ENCODE measurements around the gene TSHZ2. TPM values are rescaled to one million over a fixed set of nuclear protein-coding genes. Genes with fewer than 3 reads are reported as not detected.
A peak's percentile ranks its signal among the peaks of the same experiment; 100 is the strongest.
"Not testable (repeated sequence)": the region's sequence is repeated elsewhere in the genome, so short reads cannot be mapped to it uniquely, and the experiment has no call there.

Gene TSHZ2
- polyA plus RNA-seq, 3 donors: 12.5 to 13.9 (median 13.7) TPM

DNA sequence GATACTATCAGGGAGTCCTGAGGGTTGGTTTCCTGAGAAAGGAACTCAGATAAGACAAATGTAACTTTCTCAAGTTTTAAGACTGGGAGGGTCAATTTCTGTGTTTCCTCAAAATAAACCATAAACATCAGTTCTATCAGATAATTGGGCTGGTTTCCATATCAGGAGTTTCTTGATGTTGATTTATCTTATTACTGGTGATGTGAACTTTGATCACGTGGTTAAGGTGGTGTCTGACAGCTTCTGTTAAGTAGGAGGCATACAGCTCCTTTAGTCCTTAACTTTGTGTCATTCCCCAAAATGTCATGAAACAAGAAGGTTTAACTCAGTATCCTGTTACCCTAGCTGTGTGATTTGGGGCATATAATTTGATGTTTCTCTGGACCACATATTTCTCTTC, 476.3 kb downstream of the TSHZ2 start:
- DNase-seq: no peak

DNA sequence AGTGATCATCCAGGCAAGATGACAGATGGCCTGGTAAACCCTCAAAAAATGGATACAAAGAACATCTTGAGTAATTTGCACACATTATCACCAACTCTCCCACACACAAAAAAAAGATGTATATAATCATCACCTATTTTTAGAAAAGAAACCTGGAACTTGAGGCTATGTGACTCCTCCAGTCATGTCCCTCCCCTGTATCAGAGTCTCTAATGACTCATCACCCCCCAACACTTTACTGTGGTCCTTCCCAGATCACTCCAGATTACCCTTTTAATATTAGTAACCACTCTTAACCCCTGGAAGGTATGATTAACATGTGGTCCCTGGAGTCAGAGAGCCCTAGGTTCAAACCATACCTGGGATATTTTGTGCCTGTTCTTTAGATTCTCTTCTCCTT, 476.7 kb downstream of the TSHZ2 start:
- DNase-seq: no peak

DNA sequence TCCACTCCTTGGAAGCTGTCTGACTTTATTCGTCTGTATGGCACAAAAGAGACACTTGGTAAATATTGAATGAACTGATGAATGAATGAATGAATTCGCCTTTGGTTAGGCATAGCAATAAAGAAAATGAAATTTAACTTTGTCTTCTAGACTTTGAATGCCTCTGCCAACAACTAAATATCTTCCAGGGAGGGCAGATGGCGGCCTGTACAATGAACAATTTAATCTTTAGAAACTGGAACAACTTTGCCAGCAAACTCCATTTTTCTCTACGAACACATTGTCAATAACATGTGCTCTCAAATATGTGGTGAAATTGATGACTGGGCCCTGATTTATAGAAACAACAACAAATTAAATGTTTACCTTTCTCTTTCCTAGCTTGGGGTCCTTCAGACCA, 480.9 kb downstream of the TSHZ2 start:
- no peak for DNase-seq

DNA sequence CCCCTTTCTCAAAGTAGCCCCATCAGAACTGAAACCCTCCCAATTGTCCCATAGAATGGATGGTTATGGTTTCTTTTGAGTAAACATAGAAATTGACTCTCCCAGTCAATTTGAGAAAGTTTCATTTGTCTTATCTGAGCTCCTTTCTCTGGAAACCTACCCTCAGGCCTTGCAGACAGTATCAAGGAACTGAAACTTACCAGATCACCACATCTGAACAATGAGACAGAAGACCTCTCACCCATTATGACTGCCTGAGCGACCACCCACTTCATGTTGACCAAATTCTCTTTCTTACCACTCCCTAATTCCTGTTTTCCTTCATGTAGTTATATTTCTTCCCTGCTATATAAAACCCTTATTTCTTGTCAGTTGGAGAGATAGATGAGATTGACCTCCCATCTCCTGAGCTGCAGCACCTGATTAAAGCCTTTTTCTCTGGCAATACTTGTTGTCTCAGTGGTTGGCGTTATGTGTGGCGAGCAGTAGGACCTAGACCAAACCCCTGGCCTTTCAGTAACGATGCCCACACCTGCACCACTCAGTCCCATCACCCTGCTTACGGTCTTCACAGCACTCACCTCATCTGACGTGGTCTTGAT, 482.6 kb downstream of the TSHZ2 start:
- no peak for DNase-seq

DNA sequence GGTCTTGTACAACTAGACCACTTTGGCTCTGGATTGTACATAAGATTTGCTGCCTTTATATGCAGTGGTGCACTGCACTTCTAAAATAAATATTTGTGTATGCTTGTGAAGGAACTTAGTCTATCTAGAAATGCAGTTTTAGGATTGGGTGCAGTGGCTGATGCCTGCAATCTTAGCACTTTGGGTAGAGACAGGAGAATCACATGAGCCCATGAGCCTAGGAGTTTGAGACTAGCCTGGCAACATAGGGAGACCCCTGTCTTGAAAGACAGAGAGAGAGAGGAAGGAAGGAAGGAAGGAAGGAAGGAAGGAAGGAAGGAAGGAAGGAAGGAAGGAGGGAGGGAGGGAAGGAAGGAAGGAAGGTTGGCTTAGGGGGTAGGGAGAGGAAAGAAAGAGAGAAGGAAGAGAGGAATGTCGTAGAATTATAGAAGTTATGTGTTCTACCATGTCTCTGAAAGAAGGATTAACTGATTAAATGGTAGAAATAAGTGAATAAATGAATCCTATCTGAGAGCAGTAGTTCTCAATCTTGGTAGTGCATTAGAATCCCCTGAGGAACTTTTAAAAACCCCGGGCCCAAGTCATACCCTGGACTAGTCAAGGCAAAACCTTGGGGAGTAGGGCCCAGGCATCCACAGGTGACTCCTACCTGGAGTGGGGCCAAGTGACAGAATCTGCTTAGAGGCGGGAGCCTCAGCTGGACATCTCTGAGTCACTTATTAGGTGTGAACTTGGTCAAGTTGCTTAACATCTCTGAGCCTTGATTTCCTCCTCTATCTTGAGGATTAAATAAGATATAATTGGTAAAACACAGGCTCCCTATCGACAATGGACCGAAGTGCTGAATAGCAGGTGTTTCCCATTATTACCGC, 491.2 kb downstream of the TSHZ2 start:
- DNase-seq: no peak

DNA sequence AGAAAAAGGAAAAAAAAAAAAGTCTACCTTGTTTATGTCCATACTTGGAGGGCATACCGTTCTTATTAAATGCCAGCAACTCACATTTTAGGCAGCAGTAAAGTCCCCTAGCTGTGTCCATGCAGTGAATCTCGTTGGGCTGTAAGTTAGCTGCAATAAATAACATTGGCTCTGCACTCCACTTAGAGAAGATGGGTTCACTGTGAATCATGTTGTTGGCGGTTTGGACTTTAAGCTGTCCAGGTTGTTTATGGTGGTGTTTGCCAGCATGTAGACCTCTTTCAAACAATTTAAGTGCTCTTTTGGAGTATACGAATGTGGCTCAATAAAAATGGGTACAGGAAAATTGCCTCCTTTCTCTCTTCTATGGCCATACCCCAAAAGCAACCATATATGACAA, 494.1 kb downstream of the TSHZ2 start:
- no peak for DNase-seq

DNA sequence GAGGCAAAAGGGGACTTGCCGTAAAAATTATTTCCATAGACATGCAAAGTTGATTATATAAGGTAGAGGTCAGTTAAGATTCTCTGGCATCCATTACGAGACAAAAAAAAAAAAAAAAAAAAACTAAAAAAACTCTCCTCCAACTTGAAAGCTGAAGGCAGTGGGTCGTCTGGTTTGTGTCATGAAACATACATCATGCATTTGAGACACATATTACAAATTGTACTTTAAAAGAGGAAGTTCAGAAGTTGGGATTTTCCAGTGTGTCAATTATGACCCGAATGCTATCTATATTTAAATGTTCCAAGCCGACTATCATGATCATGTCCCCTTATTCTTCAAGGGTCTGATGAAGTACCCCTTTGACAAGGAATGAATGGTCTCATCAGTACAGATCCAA, 496.4 kb downstream of the TSHZ2 start:
- DNase-seq: no peak

DNA sequence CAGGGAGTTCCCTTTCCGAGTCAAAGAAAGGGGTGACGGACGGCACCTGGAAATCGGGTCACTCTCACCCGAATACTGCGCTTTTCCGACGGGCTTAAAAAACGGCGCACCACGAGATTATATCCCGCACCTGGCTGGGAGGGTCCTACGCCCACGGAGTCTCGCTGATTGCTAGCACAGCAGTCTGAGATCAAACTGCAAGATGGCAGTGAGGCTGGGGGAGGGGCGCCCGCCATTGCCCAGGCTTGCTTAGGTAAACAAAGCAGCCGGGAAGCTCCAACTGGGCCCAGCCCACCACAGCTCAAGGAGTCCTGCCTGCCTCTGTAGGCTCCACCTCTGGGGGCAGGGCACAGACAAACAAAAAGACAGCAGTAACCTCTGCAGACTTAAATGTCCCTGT, 500.7 kb downstream of the TSHZ2 start:
- not testable (repeated sequence) for DNase-seq

DNA sequence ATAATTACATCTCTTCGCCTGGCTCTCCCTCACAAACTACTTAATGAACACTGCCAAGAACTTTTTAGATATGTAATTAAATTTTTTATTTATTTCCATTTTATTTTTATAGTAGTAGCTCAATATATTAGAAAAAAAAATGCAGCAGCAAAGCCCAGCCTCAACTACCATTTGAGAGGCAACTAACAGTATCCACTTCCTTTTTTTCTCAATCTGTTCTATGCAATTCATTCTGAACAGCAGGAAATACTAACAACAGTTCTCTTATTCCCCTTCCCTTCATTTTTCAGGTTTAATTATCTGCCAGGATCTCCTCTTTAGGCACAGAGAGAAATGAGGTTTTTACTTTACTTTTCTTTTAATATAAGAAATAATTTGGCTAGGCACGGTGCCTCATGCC, 508.8 kb downstream of the TSHZ2 start:
- no peak for DNase-seq

DNA sequence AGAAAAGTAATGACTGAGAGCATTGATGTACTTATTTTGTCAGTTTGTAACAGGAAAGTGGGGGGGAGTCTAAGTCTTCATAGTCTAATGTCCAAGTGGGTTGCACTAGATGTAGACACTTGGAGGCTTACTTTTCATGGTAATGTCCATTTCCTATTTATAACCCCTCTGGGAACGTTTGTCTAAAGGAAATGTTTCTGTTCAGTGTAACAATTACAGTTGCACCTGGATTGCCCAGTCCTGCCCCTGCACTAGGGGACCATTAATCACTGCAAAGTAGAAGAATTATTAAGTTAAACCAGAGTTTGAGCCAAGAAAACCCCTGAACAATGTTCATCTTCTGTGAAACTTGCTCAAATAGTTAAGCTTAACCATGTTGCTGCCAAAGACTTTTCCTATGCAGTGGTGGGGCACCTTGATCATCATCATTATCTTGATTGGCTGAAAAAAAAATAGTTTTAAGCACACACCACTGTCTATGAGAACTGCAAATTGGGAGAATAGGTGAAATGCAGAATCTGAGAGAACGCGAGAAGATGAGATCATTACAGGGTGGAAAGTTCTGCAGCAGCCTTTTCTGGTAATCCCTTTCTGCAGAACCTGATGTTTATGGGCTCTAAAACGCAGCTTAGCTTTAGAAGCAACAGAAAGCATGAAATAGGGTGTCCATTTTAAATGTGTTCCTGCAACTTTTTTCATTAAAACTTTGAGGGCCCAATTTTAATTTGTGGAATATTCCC, 515.5 kb downstream of the TSHZ2 start:
- no peak for DNase-seq

DNA sequence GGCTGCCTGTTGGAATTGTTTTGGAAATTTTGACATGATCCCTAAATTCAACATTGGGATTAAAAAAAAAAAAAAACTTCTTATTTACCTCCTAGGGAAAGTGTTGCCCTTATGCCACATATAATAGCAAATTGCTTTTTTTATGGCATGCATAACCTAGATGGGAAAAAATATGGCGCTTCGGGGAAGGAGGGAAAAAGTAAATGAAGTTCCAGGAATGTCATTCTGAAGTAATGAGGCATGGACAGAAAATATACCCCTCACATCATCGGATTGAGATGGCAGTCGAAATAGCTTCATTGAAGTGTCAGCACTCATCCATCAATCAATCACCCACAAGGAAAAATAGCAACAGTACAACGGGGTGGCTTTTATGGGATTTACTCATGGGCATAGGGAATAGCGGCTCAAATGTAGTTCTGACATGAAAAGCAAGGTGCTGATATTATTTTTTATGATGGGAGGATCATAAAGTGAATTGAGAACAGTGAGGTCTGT, 516.7 kb downstream of the TSHZ2 start:
- DNase-seq: no peak

DNA sequence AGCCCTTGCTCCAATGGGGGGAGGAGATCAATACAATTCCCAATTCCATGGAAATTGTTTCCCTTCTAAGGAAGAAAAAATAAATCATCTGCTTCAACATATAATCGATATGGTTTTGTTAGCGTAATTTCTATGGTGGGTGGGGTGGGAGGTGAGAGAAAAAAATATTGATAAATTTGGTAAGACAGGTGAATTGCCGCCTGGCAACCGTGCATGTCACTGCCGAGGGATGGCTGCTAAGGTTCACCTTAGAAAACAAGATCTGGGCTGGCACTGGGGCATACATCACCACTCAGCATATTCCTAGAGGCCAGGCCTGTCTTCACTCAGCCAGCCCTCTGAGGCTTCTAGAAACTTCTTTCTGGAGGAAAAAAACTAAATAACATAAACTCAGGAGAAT, 517.4 kb downstream of the TSHZ2 start:
- DNase-seq: no peak

DNA sequence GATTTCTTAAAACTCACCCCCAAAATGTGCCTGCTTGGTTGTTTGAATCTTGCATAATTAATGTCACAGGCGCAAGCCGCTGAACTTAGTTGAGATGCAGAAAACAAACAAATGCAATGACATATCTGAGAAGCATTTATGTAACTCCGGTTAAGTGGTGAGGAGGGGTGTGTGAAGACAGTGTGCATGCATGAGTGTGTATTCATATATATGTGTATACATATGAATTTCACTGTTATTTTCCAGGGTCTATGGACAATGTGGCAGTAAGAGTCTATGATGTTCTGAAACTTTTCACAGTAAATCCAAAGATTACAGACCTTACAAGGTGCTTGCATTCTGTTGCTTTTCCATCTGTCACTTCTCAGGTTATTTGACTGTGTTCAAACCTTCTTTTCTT, 518.5 kb downstream of the TSHZ2 start:
- DNase-seq: no peak

DNA sequence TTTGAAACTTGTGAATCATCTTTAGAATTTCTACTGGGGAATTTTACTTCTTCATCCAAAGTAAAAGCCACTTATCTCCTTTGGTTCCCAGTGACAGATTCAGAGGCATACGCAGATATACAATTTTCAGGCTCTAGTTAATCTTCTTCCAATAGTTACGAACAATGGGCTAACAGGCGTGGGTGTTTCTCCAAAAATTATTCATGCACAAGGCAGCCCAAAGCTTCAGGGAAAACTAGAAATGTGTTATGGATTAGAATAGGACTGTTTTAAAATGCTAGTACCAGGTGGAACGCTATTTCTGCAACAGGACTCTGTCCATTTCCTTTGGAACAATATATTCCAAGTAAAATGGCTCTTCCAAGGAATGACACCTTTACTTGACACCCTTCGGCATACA, 519.3 kb downstream of the TSHZ2 start:
- DNase-seq: no peak

DNA sequence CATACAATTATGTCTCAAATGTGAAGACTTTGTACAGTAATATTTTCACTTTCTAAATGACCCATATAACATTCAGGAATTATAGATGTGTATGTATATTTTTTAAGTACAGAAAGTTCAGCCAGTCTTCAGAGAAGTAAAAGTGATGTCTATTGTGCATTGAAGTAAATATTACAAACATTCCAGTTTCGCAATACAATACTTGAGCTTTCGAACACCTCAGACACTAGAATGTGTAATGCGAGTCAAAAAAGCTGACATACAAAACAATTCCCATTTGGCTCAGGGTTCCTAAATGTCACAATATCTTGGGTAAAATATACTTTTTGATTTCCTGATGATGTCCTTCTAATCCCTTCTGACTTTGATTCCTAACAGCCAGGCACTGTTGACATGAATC, 520.1 kb downstream of the TSHZ2 start:
- DNase-seq: no peak

DNA sequence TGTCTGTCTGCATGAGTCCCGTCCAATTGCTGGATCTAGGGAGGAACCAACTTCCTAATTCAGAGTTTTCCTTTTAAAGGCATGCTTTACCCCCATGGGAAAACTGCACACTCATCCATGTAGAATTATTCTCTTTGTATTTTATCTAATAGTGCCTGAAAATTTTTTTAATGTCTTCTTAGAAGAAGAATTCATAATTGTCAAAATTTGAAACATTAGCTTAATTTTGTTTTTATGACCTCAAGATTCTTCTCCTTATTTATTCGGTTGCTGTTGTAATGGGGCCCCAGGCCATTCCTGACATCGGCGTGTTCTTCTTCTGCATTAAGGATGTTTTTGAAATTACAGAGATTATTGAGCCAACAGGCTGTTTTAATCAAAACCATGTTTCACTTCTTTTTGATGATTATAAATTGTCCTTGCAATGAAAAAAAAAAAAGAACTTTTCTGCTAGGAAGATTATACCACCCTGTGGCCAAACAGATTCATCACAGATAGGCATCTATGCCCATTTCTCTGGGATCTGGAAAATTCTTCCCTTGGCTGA, 521.2 kb downstream of the TSHZ2 start:
- DNase-seq: peak; percentile 31

DNA sequence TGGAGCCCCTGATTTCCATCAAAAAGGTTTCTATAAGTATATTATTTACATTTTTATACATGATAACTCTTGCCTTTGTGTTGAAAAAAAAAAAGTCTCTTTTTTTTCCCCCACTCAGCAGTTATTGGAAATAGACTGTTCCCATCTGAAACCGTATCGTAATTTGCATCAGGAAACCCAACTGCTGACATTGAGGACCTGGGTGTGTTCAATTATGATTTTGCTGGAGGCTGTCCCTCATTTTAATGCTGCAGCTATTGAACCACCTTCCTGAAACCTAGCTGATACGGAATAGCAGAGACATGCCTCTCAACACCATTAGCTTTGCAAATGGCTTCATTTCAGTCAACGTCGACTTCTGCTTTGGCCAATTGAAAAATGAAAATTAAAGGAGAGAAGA, 522.6 kb downstream of the TSHZ2 start:
- no peak for DNase-seq

DNA sequence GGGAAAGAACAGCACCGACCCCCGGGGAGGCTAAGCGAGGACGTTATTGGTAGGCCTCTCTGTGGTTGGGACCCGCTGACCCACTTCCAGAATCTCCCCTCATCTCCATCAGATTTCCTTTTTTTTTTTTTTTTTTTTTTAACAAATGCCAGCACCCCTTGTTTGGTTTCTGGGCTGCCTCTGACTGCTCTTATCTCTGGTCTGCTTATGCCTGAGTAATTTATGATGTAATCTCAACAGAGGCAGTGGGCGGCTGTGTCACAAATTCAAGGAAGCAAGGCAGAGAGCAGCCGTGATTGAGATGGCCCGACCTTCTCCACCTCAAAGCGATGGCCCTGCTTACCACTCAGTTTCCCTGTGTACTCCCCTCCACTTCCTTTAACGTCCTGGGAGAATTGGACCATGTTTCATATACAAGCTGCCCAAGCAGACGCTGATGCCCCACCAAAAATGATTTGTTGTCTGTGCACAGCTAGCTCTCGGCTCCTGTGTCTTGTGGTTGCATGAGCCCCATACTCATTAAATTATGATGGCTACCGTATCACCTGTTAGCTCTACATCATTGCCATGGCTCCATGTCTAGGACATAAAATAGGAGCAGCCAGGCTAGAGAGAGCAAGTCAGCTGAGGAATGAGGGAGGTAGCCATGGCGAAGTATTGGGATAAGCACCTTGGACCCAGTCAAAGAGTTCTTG, 523.4 kb downstream of the TSHZ2 start:
- no peak for DNase-seq

DNA sequence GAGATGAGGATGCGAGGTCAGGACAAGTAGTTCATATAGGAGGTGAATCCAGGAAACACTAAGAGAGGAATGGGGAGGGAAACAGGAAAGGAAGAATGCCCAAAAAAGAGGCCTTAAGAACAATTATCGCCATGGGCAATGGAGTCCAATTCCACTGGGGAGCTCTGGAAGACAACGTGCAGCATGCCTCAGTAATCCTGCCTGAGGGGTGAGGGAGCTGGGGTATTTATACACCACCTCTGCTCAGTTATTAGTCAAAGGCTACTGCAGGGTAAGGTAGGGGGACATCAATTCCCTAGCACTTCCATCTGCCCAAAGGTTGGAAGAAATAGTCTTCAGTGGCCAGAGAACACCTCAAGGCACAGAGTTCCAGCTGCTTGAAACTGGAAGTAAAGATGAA, 525.1 kb downstream of the TSHZ2 start:
- no peak for DNase-seq

DNA sequence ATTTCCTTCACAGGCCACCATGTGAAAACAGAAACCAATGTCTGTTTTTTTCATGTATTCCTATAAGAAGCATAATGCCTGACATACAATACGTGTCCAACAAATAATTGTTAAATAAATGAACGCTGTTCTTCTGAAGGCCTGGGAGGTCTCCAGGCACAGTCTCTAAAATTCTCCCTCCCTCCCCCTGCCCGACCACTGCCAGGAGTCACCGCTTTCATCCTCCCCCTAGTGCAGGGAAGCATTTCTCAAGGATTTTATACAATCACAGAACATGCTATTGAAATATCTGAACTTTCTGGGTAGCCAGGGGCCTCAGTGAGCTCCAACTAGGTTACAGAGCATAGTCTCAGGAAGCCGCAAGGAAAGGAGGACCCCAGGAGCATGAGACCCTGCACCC, 526.2 kb downstream of the TSHZ2 start:
- DNase-seq: no peak

DNA sequence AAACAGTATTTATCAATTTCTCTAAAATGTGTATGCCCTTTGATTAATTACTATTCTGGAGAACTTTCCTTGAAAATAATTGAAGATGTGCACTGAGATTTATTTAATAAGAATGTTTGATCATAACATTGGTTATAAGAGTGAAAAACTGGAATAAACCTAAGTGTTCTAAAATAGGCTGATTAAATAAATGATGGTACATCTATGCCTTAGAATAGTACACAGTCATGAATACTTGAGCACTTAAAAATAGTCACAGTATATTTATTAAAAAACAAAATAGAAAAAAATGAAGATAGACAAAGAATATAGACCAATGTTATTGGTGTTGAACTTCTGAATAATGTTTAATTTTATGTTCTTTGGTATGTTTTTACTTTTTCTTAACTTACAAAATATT, 528.5 kb downstream of the TSHZ2 start:
- DNase-seq: no peak

DNA sequence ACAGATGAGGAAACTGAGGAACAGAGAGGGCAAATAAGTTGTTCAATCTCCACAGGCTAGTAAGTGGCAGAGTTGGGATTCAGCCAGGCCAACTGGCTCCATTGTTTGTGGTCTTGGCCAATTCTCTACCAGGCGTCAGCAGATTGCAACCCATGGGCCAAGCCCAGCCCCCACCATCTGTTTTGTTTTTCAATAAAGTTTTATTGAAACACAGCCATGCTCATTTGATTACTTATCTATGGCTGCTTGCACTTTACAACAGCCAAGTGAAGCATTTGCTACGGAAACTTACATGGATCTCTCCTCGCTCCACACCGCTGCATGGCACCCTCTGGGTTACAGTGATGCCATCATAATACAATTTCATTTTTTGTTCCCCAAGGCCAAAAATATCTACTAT, 530.7 kb downstream of the TSHZ2 start:
- no peak for DNase-seq
